GM19239 (cell line): Measurements from ENCODE around the gene USP20.
"Not testable (repeated sequence)": the region's sequence is repeated elsewhere in the genome, so short reads cannot be mapped to it uniquely, and the experiment has no call there.

Experiments
- DNase-seq: peaks from one replicate; pipeline ENCODE4 v3.0.0; 2011; ENCODE audit warnings: low spot score; ENCODE audit not compliant: insufficient read length
- FAIRE-seq: peaks from 2 replicates; lab custom pipeline; 2011; peaks lifted over from hg19 to GRCh38; lab: Jason Lieb, UNC

USP20 gene

DNA sequence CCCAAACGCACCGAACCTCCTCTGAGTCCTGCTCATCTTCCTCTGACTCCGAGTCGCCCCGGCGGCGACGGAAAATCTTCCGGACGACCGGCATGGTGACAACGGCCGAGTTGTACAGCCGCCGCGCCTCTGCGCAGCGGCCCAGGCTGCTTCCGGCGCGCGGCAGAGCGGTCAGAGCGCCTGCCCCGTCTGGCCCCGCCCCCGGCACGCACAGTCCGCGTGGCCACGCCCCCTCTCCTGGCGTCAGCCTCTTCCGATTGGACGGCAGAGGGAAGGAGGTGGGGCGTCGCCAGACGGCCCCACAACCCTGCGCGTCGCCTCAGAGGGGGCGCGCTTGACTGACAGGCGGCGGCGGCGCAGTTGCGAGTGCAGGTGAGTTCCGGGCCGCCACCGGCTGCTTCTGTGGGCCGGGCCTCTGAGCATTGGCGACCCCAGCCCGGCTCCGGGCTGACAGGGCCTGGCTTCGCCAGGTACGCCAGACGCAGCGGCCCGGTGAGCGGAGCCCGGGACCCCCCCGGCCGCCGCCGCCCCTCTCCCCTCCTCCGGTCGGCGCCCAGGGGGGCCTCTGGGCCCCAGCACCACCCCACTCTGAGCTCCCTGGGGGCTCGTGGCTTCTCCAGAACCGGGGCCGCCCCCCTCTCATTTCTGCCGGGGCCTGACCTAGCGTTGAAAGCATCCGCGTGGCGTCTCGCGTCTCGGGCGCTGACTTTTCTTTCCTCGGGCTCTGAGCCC lies at the start of gene USP20, which contains the start of gene C9orf78:
Gene USP20, plus strand, starts transcription at position 331 of the 732 bp plus-strand sequence. CDS start 17,098 bp downstream, outside the sequence.
Gene C9orf78, minus strand, starts transcription at position 148 of the 732 bp plus-strand sequence. Its CDS starts 54 bp downstream, at position 94.
- peak; percentile 65 for FAIRE-seq
- peak; percentile 91 for DNase-seq

DNA sequence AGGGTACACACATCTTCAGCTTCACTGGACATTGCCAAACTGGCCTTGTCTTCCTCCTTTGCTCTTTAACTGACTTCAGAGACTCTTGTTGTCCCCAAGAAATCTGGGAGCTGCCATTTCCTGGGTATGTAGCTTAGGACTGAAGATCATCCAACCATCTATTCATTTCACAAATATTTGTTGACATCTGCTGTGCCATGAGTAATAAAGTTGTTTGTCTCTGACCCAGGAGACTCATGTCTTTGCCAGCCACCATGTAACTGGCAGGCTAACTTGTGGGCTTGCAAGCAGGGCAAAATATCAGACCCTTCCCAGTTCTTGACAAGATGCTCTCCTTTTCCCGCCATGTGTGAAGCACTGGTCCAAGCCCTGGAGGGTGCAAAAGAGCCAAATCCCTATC lies 49.4 kb upstream of the USP20 start:
- DNase-seq (no peak), FAIRE-seq (no peak)

DNA sequence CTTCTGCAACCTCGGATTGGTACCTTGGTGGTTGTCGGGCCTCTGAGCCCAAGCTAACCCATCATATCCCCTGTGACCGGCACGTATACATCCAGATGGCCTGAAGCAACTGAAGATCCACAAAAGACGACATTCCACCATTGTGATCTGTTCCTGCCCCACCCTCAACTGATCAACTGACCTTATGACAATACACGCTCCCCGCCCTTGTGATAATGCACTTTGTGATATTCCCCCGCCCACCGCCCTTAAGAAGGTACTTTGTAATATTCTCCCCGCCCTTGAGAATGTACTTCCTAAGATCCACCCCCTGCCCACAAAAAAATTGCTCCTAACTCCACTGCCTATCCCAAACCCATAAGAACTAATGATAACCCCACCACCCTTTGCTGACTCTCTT lies 48.8 kb upstream of the USP20 start:
- no peak for DNase-seq
- no peak for FAIRE-seq

- DNase-seq (no peak), FAIRE-seq (no peak)
These were observed 40.7 kb upstream of the USP20 start for GRCh38 chr9:129794549-129794948.

GRCh38 chr9:129796029-129796428 lies 39.2 kb upstream of the USP20 start:
- FAIRE-seq, DNase-seq: not testable (repeated sequence)

DNA sequence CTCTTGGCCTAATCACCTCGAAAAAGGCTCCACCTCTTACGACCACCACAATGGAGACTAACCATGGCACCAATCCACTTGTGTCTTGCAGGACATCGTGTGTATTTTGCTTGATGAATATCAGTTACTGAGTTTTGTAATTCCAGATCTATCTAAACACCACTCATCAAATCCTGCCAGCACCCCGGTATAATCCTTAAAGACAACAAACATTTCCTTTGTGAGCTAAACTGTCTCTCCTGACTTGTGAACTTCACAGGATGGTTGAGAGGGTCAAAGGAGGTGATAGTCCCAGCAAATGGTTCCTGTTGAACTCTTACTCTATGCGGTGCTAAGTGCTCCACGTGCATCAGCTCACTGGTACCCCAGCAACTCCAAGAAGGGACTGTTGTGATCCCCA lies 36.3 kb upstream of the USP20 start:
- FAIRE-seq = no peak

GRCh38 chr9:129801504-129801903 lies 33.8 kb upstream of the USP20 start:
- no peak for DNase-seq
- FAIRE-seq = no peak

More for the DNA sequence above, 36.3 kb upstream of the USP20 start:
- no peak for DNase-seq

DNA sequence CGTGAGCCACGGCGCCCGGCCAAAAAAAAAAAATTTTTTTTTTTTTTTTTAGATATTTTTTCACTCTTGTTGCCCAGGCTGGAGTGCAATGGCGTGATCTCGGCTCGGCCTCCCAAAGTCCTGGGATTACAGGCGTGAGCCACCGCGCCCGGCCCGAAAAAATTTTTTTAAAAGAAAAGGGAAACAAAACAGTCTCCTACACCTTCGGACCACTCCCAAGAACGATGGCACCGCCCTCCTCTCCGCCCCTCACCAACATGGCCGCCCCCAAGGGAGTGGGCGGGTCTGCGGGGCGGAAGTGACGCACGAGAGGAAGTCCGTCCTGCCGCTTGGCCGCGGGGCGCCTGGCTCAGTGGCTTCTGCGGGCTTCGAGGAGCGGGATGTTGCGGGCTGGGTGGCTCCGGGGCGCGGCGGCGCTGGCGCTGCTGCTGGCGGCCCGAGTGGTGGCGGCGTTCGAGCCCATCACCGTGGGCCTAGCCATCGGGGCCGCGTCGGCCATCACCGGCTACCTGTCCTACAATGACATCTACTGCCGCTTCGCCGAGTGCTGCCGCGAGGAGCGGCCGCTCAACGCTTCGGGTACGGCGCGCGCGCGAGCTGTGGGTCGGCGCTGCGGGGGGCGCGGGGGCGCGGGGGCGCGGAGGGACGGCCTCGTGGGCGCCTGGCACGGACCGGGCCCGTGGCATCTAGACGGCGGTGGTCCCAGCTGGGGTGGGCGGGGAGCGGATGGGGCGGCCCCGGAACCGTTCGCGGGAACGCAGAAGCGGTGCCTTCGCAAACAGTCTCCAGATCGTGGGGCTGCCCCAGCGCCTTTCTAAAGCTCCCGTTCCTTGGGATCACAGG lies 32.2 kb upstream of the USP20 start, which contains the start of gene TOR1B:
Gene TOR1B, plus strand, starts transcription at position 352 of the 843 bp plus-strand sequence. Its CDS starts 29 bp downstream, at position 381.
- FAIRE-seq (peak; percentile 71), DNase-seq (peak; percentile 84)

GRCh38 chr9:129803676-129804060 lies 31.6 kb upstream of the USP20 start:
- DNase-seq = no peak
- FAIRE-seq = no peak

DNA sequence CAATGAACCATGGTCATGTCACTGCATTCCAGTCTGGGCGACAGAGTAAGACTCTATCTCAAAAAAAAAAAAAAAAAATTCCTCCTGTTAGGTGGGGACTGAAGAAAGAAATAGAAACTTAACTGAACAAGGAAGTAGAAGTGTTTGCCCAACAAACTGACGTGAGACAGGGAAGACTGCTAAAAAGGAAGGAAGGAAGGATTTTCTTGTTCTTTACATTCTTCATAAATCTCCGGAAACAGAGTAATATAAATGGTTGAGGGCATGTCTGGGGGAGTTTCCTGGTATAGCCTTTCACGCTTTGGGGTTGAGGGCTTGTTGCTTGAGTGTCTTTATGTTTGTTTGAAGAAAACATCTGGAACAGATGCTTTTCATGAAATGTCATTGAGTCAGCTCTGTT lies 29.2 kb upstream of the USP20 start:
- DNase-seq (no peak), FAIRE-seq (no peak)

DNA sequence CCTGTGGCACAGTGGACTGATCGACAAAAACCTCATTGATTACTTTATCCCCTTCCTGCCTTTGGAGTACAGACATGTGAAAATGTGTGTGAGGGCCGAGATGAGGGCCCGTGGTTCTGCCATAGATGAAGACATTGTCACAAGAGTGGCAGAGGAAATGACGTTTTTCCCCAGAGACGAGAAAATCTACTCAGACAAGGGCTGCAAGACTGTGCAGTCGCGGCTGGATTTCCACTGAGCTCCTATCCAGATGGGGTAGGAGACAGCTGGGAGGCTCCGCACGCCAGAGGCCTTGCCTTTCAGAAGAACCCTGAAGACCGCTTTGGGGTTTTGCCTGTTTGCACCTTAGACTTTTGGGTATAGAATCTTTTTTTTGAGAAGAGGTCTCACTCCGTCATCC lies 25.9 kb upstream of the USP20 start:
- no peak for FAIRE-seq

DNA sequence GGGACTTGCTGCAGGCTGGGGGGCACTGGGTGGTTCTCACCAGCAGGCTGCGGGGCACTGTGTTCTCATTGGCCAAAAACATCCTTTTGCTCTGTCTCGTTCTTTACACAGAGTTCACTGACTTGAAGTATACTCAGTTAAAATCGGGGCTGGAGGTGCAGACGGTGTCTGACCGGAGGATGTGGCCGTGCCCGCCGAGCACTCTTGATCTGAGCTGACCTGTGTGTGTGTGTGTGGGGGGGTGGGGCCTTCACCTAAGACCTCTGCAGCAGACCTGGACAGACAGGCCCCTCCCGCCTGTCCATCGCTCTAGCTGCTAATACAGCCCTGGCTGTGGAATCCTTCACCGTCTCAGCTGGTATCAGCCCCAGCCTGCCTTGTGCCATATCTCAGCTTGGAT lies 25.1 kb upstream of the USP20 start:
- DNase-seq = no peak
- no peak for FAIRE-seq

More for the DNA sequence above, 25.9 kb upstream of the USP20 start:
- no peak for DNase-seq

- no peak for FAIRE-seq
- DNase-seq = no peak
These were observed 24.5 kb upstream of the USP20 start for GRCh38 chr9:129810788-129811187.

DNA sequence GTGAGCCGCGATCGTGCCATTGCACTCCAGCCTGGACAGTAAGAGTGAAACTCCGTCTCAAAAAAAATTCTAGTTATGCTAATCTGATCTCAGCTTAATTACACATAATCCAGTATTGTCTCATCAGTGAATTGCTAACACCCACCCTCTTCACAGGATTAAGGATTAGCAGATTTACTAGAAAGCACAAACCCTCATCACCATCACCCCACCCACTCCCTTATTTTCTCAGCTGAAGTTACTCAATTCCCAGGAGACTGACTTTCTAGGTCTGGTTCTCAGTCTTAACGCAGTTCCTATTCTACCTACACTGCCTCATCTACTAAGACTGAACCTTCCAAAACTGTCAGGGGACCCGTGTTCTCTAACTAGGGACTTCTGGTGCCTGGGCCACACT lies 23.3 kb upstream of the USP20 start:
- no peak for FAIRE-seq
- no peak for DNase-seq

DNA sequence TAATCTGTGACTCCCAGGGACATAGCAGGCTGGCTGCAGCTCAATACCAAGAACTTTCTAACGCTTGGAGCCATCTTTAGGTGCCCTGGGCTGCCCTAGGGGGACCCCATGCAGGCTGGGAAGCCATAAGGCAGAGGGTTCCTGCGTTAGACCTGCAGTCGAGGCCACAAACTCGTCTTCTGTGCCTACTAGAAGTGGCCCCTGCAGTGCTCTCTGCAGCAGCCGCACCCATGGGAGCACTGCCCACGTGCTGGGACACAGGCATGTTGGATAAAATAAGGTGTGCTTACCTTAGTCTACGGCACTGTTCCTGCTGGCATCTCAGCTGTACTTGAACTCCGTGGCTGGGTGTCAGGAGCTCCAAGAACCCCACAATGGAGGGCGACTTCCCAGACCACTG lies 22.9 kb upstream of the USP20 start:
- no peak for FAIRE-seq
- no peak for DNase-seq

DNA sequence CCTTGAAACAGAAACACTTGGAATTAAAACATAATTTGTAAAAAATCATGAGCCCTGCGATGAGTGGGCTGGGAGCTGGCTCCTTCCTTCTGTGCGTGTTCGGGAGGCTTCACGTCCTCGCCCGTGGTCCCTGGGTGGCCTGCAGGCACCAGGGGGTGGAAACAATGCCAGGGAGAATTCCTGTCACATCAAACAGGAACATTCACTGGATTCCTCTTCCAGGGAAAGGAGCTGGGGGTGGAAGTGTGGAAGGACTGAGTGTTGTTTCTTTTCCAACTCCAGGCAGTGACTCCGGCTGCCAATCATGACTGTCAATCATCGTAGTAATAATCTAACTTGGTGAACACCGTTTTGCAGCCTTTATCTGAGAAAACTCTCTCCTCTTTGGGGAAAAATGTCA lies 21.6 kb upstream of the USP20 start:
- no peak for FAIRE-seq
- no peak for DNase-seq

DNA sequence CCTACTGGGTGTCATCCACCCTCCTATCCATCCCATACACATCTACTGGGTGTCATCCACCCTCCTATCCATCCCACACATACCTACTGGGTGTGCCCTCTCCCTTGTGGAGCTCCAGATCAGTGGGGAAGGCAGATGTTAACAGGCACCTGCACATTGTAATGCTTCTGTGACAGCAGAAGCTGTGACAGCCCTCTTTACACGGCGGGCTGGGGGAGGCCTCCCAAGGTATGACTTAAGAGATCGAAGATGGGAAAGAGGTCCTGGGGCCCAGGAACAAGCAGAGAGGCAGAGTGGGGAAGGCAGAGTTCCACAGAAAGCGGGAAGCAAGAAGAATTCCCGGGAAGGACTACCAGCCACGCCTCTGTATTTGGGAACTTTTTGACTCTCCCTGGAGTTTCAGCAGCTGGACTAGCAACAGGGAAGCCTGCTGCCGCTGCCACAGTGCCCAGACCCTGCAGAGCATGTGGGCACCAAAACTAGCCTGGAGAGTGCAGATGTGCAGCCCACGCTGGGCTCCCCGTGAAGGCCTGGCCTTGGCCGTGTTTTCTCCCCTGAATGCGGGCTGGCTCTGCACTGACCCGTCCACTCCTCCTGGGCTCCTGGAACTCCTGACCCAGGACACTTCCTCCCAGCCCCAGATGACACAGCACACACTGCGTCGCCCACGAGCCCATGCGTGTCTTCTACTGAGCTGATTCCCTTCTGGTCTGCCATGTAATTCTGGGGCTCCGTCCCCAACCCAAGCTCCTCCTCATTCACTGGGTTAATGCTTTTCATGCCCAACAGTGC lies 20.6 kb upstream of the USP20 start:
- FAIRE-seq (no peak), DNase-seq (no peak)

DNA sequence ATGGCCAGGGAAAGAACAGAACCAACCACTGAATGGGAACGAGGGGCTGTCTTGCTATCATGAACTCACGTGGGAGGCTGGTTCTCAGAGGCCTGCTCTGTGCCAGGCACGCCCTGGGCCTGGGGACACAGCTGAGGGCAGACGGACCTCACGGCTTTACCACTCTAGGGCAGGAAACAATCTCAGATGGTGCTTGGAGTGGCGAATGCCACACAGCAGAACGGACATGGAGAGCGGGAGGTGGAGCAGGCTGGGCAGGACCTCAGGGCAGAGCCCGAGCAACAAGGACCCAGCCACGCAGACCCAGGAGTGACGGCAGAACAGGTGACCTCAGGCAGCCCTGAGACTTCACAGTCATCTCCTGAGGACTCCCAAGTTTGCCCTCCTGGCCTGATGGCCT lies 20.0 kb upstream of the USP20 start:
- FAIRE-seq = no peak

DNA sequence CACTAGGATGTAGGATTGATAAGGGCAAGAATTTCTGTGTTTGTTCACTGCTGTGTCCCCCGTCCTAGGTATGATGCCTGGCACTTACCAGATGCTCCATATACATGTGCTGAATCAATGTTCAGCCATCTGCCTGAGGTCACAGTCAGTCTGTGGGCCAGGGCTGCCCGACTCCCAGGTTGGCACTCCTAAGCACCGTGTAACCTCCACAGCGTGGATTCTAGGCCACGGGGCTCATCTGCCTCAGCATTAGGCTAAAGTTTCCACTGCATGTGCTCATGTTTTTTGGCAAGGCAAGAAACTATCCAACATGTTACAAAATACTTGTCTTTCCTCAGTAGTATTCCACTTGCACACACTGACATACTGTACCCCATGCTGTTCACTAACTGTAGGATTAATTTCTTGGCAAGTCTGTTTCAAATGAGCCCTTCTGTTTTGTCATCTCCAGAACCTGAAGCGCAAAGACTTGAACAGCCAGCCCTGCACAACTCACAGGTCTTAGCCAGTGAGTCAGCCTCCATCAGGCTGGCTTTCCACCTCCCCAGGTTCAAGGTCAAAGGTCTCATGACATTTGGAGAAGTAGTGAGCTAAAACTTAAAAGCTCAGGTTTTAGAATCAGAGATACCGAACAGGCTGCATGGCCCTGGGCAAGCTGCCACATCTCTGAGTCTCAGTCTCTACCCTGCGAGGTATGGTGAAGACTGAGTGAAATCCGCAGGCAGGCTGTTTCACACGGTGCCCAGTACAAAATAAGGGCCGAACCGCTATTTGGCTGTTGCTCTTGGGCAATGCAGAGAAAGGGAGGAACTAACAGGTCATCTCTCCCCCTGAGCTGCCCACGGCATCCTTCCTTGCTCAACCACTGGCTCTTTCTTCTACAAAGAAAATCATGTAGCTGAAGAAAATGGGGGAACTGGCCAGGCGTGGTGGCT lies 18.5 kb upstream of the USP20 start:
- DNase-seq (no peak), FAIRE-seq (no peak)

More for the DNA sequence above, 20.0 kb upstream of the USP20 start:
- no peak for DNase-seq
